Tibial artery (tissue), 4 donors: Measurements from ENCODE around the gene MLLT3.

ENCODE experiments used
- DNase-seq, 2 donors: peaks; one replicate each; pipeline ENCODE4 v3.0.0-alpha.2; 2019
- H3K27ac ChIP-seq, 2 donors: fragments of 200-600 bp; sonication (generic) in 1 of 2; 1 replicate in 1 of 2; 2 replicates in 1 of 2; pipeline ENCODE4 v1.5.1; 2018 to 2019; ENCODE audit warnings: mild to moderate bottlenecking in 1 of 2
- H3K27me3 ChIP-seq, 2 donors: fragments of 200-600 bp; sonication (generic) in 1 of 2; one replicate each; pipeline versions ENCODE4 v1.5.1 to v1.6.0; 2016 to 2019
- H3K36me3 ChIP-seq, 3 donors: fragments of 200-600 bp; sonication (generic) in 2 of 3; one replicate each; pipeline ENCODE4 v1.5.1; 2016 to 2019; ENCODE audit warnings: mild to moderate bottlenecking in 2 of 3
- H3K4me1 ChIP-seq, 4 donors: fragments of 200-600 bp; sonication (generic) in 2 of 4; 1 replicate in 3 of 4; 2 replicates in 1 of 4; pipeline ENCODE4 v1.5.1; 2016 to 2019
- H3K4me3 ChIP-seq, 2 donors: fragments of 200-600 bp; sonication (generic) in 1 of 2; 1 replicate in 1 of 2; 2 replicates in 1 of 2; pipeline ENCODE4 v1.5.1; 2018 to 2019; ENCODE audit warnings: mild to moderate bottlenecking in 2 of 2
- H3K9me3 ChIP-seq, 3 donors: fragments of 200-600 bp; sonication (generic) in 1 of 3; one replicate each; pipeline ENCODE4 v1.5.1; 2016 to 2019
- CTCF ChIP-seq, 2 experiments: fragments of 200-600 bp in 1 of 2; fragments of 450-650 bp in 1 of 2; IDR thresholded peaks; one replicate each; pipeline ENCODE4 v1.5.1; 2017 to 2019; ENCODE audit warnings: antibody characterized with exemption in 2 of 2, mild to moderate bottlenecking in 1 of 2, moderate library complexity in 1 of 2
- intact Hi-C: fragments of 100-400 bp; cut with DNase I; formaldehyde crosslinking; loops from one replicate; pipeline ENCODE4 v1.15.0; 2023; ENCODE audit warnings: low total_unique reads

Gene MLLT3

GRCh38 chr9:20352591-20352990, 269.7 kb downstream of the MLLT3 start:
- Histone ChIP-seq H3K27me3 (no peaks in the 10 kb centered on the region), H3K4me3 (no peak overlapping the region), H3K36me3 (peaks cover 0 to 12% (median 0%) of the 10 kb centered on the region in 3 donors), H3K4me1 (peaks cover 0 to 30% (median 11%) of the 10 kb centered on the region in 4 donors), H3K9me3 (no peaks in the 10 kb centered on the region), H3K27ac (no peak overlapping the region)
- no peak for DNase-seq
- TF ChIP-seq CTCF (IDR thresholded peaks at IDR 0.05) = no peak
- intact Hi-C loops = loop anchor here (10.0 kb wide), 1 partner anchor 752 kb away; no protein-coding TSS in a partner anchor

- intact Hi-C loops = loop anchor here (10.0 kb wide), 1 partner anchor 753 kb away; no protein-coding TSS in a partner anchor
- Histone ChIP-seq H3K27ac (no peak overlapping the region), H3K27me3 (no peaks in the 10 kb centered on the region), H3K4me1 (peaks cover 0 to 21% (median 4%) of the 10 kb centered on the region in 4 donors), H3K4me3 (no peak overlapping the region), H3K36me3 (peaks cover 0 to 12% (median 0%) of the 10 kb centered on the region in 3 donors), H3K9me3 (no peaks in the 10 kb centered on the region)
- DNase-seq = no peak
- TF ChIP-seq CTCF (IDR thresholded peaks at IDR 0.05) = no peak
Observed at GRCh38 chr9:20351715-20352114, 270.6 kb downstream of the MLLT3 start.

- no peaks in the 10 kb centered on the region for H3K9me3 ChIP-seq
- H3K36me3 ChIP-seq = peaks cover 0 to 18% (median 6%) of the 10 kb centered on the region in 3 donors
- TF ChIP-seq CTCF (IDR thresholded peaks at IDR 0.05) = no peak
- no peaks in the 10 kb centered on the region for H3K27me3 ChIP-seq
- no peak overlapping the region for H3K4me3 ChIP-seq
- DNase-seq = no peak
- H3K27ac ChIP-seq = no peak overlapping the region
- intact Hi-C loops = no loop called here
- peaks cover 0 to 5% (median under 1%) of the 10 kb centered on the region in 4 donors for H3K4me1 ChIP-seq
Observed at GRCh38 chr9:20349568-20349967, 272.7 kb downstream of the MLLT3 start.

- no peaks in the 10 kb centered on the region for H3K27me3 ChIP-seq
- DNase-seq = no peak
- no peaks in the 10 kb centered on the region for H3K4me1 ChIP-seq
- peaks cover 0 to 11% (median 6%) of the 10 kb centered on the region in 3 donors for H3K36me3 ChIP-seq
- no peak overlapping the region for H3K27ac ChIP-seq
- no peaks in the 10 kb centered on the region for H3K9me3 ChIP-seq
- intact Hi-C loops = no loop called here
- no peak for TF ChIP-seq CTCF (IDR thresholded peaks at IDR 0.05)
- H3K4me3 ChIP-seq = no peak overlapping the region
Observed at GRCh38 chr9:20343325-20343724, 279.0 kb downstream of the MLLT3 start.

- no peak for DNase-seq
- TF ChIP-seq CTCF (IDR thresholded peaks at IDR 0.05) = no peak
- peaks cover 0 to under 1% (median under 1%) of the 10 kb centered on the region in 3 donors for H3K36me3 ChIP-seq
- H3K9me3 ChIP-seq = no peaks in the 10 kb centered on the region
- H3K4me3 ChIP-seq = no peak overlapping the region
- H3K27ac ChIP-seq = no peak overlapping the region
- H3K4me1 ChIP-seq = no peaks in the 10 kb centered on the region
- intact Hi-C loops = no loop called here
- peaks cover 0 to 12% of the 10 kb centered on the region in 2 donors for H3K27me3 ChIP-seq
Observed at GRCh38 chr9:20340511-20340861, 281.8 kb downstream of the MLLT3 start.
